Breast epithelium (tissue), 4 donors: ENCODE measurements around the gene AP5Z1. TPM values are rescaled to one million over a fixed set of nuclear protein-coding genes. Genes with fewer than 3 reads are reported as not detected.
A peak's percentile ranks its signal among the peaks of the same experiment; 100 is the strongest.

Experiments
- DNase-seq, 2 donors: peaks; one replicate each; pipeline ENCODE4 v3.0.0-alpha.2; 2019; ENCODE audit warnings: low spot score in 2 of 2
- H3K27ac ChIP-seq, 2 donors: fragments of 200-600 bp; sonication (generic) in 1 of 2; one replicate each; pipeline ENCODE4 v1.5.1; 2016 to 2019; ENCODE audit warnings: mild to moderate bottlenecking in 1 of 2
- H3K27me3 ChIP-seq, 2 donors: fragments of 200-600 bp; sonication (generic) in 1 of 2; one replicate each; pipeline versions ENCODE4 v1.5.1 to v1.6.0; 2017 to 2019; ENCODE audit warnings: control low read depth in 1 of 2, mild to moderate bottlenecking in 1 of 2
- H3K36me3 ChIP-seq: fragments of 200-600 bp; one replicate; pipeline ENCODE4 v1.5.1; 2019
- H3K4me1 ChIP-seq, 2 donors: fragments of 200-600 bp; sonication (generic); one replicate each; pipeline ENCODE4 v1.5.1; 2016 to 2019; ENCODE audit warnings: control low read depth in 1 of 2
- H3K4me3 ChIP-seq, 3 donors: fragments of 200-600 bp; sonication (generic); 1 replicate in 2 of 3; 2 replicates in 1 of 3; pipeline ENCODE4 v1.5.1; 2016 to 2019; ENCODE audit warnings: mild to moderate bottlenecking in 3 of 3, moderate library complexity in 2 of 3
- H3K9me3 ChIP-seq, 2 donors: fragments of 200-600 bp; sonication (generic) in 1 of 2; one replicate each; pipeline ENCODE4 v1.5.1; 2016 to 2019; ENCODE audit warnings: control low read depth in 1 of 2
- CTCF ChIP-seq, 3 donors: fragments of 450-650 bp; IDR thresholded peaks; one replicate each; pipeline ENCODE4 v1.5.1; 2016 to 2017; ENCODE audit warnings: antibody characterized with exemption in 3 of 3, mild to moderate bottlenecking in 3 of 3, moderate library complexity in 3 of 3
- POLR2A ChIP-seq: fragments of 450-650 bp; IDR thresholded peaks from one replicate; pipeline ENCODE4 v1.6.1; 2016; ENCODE audit warnings: antibody characterized with exemption, mild to moderate bottlenecking, moderate library complexity
- POLR2AphosphoS5 ChIP-seq, 3 donors: sonication (generic); formaldehyde crosslinking; IDR thresholded peaks; one replicate each; pipeline ENCODE4 v1.6.1; 2017; ENCODE audit warnings: antibody characterized with exemption in 3 of 3
- intact Hi-C: fragments of 100-400 bp; cut with DNase I; formaldehyde crosslinking; loops from one replicate; pipeline ENCODE4 v1.15.1; 2023; ENCODE audit warnings: low total_unique reads
- total RNA-seq, 3 donors: library from RNA; depleted of rRNA; stranded (reverse); fragments of >200 nt; gene quantifications; one replicate each; pipeline ENCODE4 v1.1.0, GENCODE V29; 2016

Gene AP5Z1
- total RNA-seq, 3 donors from 2014 or later: 20.0 to 25.9 (median 23.3) TPM

- intact Hi-C loops: no loop called here
- Histone ChIP-seq H3K4me3 (peak overlapping the region; percentile 24 to 62 (median 37)), H3K4me1 (peaks cover 14 to 16% of the 10 kb centered on the region in 2 donors), H3K9me3 (no peaks in the 10 kb centered on the region), H3K27ac (peak overlapping the region; percentile 99 to 100), H3K27me3 (no peaks in the 10 kb centered on the region), H3K36me3 (no peaks in the 10 kb centered on the region)
- DNase-seq: no peak
- peak in 1 of 3 donors; percentile 19 for TF ChIP-seq POLR2AphosphoS5 (IDR thresholded peaks at IDR 0.05)
- TF ChIP-seq CTCF (IDR thresholded peaks at IDR 0.05): no peak
These were observed 29.2 kb upstream of the AP5Z1 start for GRCh38 chr7:4745971-4746919.

GRCh38 chr7:4747013-4747412 lies 28.4 kb upstream of the AP5Z1 start:
- no peaks in the 10 kb centered on the region for H3K36me3 ChIP-seq
- DNase-seq: no peak
- no peaks in the 10 kb centered on the region for H3K27me3 ChIP-seq
- no peak for TF ChIP-seq POLR2AphosphoS5 (IDR thresholded peaks at IDR 0.05)
- no peak for TF ChIP-seq POLR2A
- no peak for TF ChIP-seq CTCF (IDR thresholded peaks at IDR 0.05)
- intact Hi-C loops: no loop called here
- H3K27ac ChIP-seq: peak overlapping the region; percentile 99 to 100
- H3K4me1 ChIP-seq: peaks cover 14 to 16% of the 10 kb centered on the region in 2 donors
- no peak overlapping the region for H3K4me3 ChIP-seq
- H3K9me3 ChIP-seq: no peaks in the 10 kb centered on the region

- Histone ChIP-seq H3K4me1 (peaks cover 14 to 16% of the 10 kb centered on the region in 2 donors), H3K27me3 (no peaks in the 10 kb centered on the region), H3K9me3 (no peaks in the 10 kb centered on the region), H3K36me3 (no peaks in the 10 kb centered on the region), H3K4me3 (no peak overlapping the region), H3K27ac (peak overlapping the region; percentile 99 to 100)
- TF ChIP-seq POLR2AphosphoS5 (IDR thresholded peaks at IDR 0.05) (no peak), POLR2A (no peak), CTCF (IDR thresholded peaks at IDR 0.05) (no peak)
- DNase-seq: no peak
- intact Hi-C loops: no loop called here
These were observed 27.7 kb upstream of the AP5Z1 start for GRCh38 chr7:4747746-4748145.

GRCh38 chr7:4748231-4748681 lies 27.2 kb upstream of the AP5Z1 start:
- intact Hi-C loops: no loop called here
- DNase-seq: no peak
- no peak for TF ChIP-seq POLR2A
- TF ChIP-seq POLR2AphosphoS5 (IDR thresholded peaks at IDR 0.05): no peak
- no peak for TF ChIP-seq CTCF (IDR thresholded peaks at IDR 0.05)
- H3K27ac ChIP-seq: peak overlapping the region; percentile 64 to 100
- peaks cover 14% of the 10 kb centered on the region in 2 donors for H3K4me1 ChIP-seq
- no peaks in the 10 kb centered on the region for H3K9me3 ChIP-seq
- no peak overlapping the region for H3K4me3 ChIP-seq
- H3K27me3 ChIP-seq: no peaks in the 10 kb centered on the region
- H3K36me3 ChIP-seq: no peaks in the 10 kb centered on the region

GRCh38 chr7:4749363-4749762 lies 26.1 kb upstream of the AP5Z1 start:
- no peaks in the 10 kb centered on the region for H3K36me3 ChIP-seq
- intact Hi-C loops: no loop called here
- H3K9me3 ChIP-seq: no peaks in the 10 kb centered on the region
- peaks cover 3 to 11% of the 10 kb centered on the region in 2 donors for H3K4me1 ChIP-seq
- no peak for DNase-seq
- TF ChIP-seq POLR2AphosphoS5 (IDR thresholded peaks at IDR 0.05) (no peak), CTCF (IDR thresholded peaks at IDR 0.05) (no peak)
- H3K27me3 ChIP-seq: no peaks in the 10 kb centered on the region
- H3K4me3 ChIP-seq: no peak overlapping the region
- H3K27ac ChIP-seq: peak overlapping the region in 1 of 2 donors; percentile 69
